Measurements from ENCODE around the gene MIER3. TPM values are rescaled to one million over a fixed set of nuclear protein-coding genes. Genes with fewer than 3 reads are reported as not detected.

The MIER3 gene
- total and polyA plus RNA-seq, 9 of the 15 experiments (the other 6 are each of a cell fraction or from before 2014, with no cell fraction given), result 4.1 to 29.3 (median 13.0) TPM

DNA sequence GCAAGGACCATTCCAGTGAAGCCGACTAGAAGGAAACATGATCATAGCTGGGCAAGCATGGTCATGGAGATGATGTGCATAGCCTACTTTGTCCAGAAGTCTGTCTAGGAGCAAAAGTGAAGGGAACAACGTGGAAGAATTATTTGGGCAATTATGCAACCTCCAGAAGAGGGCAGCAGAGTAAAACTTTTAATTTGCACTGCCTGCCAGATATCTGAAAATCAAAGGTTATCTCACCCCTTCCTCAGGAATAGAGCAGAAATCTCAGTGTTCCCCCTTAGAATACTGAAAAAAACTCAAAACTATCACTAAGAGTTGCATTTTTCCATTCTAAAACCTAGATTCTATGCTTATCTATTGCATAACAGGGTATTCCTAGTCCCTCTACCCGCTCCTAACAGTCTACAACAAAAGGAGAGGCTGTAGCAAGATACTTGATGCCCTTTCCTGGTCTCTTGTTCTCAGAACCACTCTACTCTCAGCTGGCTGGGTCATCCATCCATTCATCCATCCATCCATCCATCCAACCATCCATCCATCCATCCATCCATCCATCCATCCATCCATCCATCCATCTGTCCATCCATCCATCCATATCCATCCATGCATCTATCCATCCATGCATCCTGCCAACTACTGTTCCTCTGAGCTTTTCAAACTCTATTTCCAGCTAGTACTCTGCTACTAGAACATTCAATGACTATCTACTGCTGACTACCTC lies 50.9 kb downstream of the MIER3 start (continued):
- TF ChIP-seq, protein P1, sequence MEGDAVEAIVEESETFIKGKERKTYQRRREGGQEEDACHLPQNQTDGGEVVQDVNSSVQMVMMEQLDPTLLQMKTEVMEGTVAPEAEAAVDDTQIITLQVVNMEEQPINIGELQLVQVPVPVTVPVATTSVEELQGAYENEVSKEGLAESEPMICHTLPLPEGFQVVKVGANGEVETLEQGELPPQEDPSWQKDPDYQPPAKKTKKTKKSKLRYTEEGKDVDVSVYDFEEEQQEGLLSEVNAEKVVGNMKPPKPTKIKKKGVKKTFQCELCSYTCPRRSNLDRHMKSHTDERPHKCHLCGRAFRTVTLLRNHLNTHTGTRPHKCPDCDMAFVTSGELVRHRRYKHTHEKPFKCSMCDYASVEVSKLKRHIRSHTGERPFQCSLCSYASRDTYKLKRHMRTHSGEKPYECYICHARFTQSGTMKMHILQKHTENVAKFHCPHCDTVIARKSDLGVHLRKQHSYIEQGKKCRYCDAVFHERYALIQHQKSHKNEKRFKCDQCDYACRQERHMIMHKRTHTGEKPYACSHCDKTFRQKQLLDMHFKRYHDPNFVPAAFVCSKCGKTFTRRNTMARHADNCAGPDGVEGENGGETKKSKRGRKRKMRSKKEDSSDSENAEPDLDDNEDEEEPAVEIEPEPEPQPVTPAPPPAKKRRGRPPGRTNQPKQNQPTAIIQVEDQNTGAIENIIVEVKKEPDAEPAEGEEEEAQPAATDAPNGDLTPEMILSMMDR (IDR thresholded peaks at IDR 0.05 in 2 of 3, conservative IDR thresholded peaks at IDR 0.05 in 1 of 3; ENCODE audit: insufficient read depth in 2 of 3, low read depth in 1 of 3, low read length in 3 of 3), result peak; percentile 67 to 87 (median 71)
- TF ChIP-seq NCOR1 (IDR thresholded peaks at IDR 0.05) (no peak), SREBF2 (CRISPR knock-in tag; IDR thresholded peaks at IDR 0.05) (no peak), SP1 (CRISPR knock-in tag; IDR thresholded peaks at IDR 0.05) (0 out of 2 replicates have a peak, but pooled peaks have one; percentile 29), GATAD2B (IDR thresholded peaks at IDR 0.05; ENCODE audit: borderline replicate concordance) (0 out of 2 replicates have a peak, but pooled peaks have one; percentile 26), BRCA1 (IDR thresholded peaks at IDR 0.05) (no peak), BRCA1 (CRISPR knock-in tag; IDR thresholded peaks at IDR 0.05) (no peak), TFAM (CRISPR knock-in tag; conservative IDR thresholded peaks at IDR 0.05) (no peak), FOXK2 (conservative IDR thresholded peaks at IDR 0.05 in 1 of 2, IDR thresholded peaks at IDR 0.05 in 1 of 2; ENCODE audit: low read depth in 2 of 2) (no peak), HNRNPH1 (optimal IDR thresholded peaks at IDR 0.05; ENCODE audit: low read depth, low read length) (no peak), HMGN3 (IDR thresholded peaks at IDR 0.05; ENCODE audit: borderline replicate concordance, extremely low read depth, insufficient read length, low read depth, low read length) (no peak), RAD21 (CRISPR knock-in tag; conservative IDR thresholded peaks at IDR 0.05 in 1 of 2, IDR thresholded peaks at IDR 0.05 in 1 of 2) (peak; percentile 91 to 97), HNRNPL (IDR thresholded peaks at IDR 0.05; ENCODE audit: low read depth, low read length) (no peak), ZNF830 (CRISPR knock-in tag; IDR thresholded peaks at IDR 0.05) (no peak), ZNF644 (tag; IDR thresholded peaks at IDR 0.05; ENCODE audit: low read depth) (no peak), SMC3 (conservative IDR thresholded peaks at IDR 0.05; ENCODE audit: insufficient read depth, low read depth, low read length) (peak; percentile 75), PRPF4 (IDR thresholded peaks at IDR 0.05; ENCODE audit: insufficient read depth, low read depth, low read length, poor library complexity, severe bottlenecking) (no peak), ETV5 (CRISPR knock-in tag; IDR thresholded peaks at IDR 0.05; ENCODE audit: low read depth) (no peak), ZSCAN32 (CRISPR knock-in tag; IDR thresholded peaks at IDR 0.05) (no peak), ZNF253 (CRISPR knock-in tag; conservative IDR thresholded peaks at IDR 0.05) (no peak), KDM1A (IDR thresholded peaks at IDR 0.05) (peak in 1 of 2 experiments; percentile 43; a peak in 2 of 4 replicates)
- TF ChIP-seq, protein P2, sequence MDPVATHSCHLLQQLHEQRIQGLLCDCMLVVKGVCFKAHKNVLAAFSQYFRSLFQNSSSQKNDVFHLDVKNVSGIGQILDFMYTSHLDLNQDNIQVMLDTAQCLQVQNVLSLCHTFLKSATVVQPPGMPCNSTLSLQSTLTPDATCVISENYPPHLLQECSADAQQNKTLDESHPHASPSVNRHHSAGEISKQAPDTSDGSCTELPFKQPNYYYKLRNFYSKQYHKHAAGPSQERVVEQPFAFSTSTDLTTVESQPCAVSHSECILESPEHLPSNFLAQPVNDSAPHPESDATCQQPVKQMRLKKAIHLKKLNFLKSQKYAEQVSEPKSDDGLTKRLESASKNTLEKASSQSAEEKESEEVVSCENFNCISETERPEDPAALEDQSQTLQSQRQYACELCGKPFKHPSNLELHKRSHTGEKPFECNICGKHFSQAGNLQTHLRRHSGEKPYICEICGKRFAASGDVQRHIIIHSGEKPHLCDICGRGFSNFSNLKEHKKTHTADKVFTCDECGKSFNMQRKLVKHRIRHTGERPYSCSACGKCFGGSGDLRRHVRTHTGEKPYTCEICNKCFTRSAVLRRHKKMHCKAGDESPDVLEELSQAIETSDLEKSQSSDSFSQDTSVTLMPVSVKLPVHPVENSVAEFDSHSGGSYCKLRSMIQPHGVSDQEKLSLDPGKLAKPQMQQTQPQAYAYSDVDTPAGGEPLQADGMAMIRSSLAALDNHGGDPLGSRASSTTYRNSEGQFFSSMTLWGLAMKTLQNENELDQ (CRISPR knock-in tag; IDR thresholded peaks at IDR 0.05; ENCODE audit: borderline replicate concordance), result no peak
- TF ChIP-seq, protein P3, sequence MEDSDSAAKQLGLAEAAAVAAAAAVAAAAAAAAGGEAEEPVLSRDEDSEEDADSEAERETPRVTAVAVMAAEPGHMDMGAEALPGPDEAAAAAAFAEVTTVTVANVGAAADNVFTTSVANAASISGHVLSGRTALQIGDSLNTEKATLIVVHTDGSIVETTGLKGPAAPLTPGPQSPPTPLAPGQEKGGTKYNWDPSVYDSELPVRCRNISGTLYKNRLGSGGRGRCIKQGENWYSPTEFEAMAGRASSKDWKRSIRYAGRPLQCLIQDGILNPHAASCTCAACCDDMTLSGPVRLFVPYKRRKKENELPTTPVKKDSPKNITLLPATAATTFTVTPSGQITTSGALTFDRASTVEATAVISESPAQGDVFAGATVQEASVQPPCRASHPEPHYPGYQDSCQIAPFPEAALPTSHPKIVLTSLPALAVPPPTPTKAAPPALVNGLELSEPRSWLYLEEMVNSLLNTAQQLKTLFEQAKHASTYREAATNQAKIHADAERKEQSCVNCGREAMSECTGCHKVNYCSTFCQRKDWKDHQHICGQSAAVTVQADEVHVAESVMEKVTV (CRISPR knock-in tag; IDR thresholded peaks at IDR 0.05), result peak; percentile 89
